Fibroblast of pulmonary artery (primary cell): ENCODE results near the gene GREB1L.

Experiments used
- DNase-seq: peaks from one replicate; pipeline ENCODE4 v3.0.0-alpha.2; 2010; ENCODE audit warnings: low read depth
- H3K4me3 ChIP-seq: replicated peaks from 2 replicates; pipeline ENCODE4 v1.5.1; 2011; ENCODE audit warnings: low read depth, mild to moderate bottlenecking, control low read depth, low read length, moderate library complexity
- CTCF ChIP-seq: IDR thresholded peaks from 2 replicates; pipeline ENCODE4 v1.5.1; 2011; ENCODE audit warnings: mild to moderate bottlenecking, control low read depth, low read length, inconsistent platforms; ENCODE audit errors: missing control alignments

Gene GREB1L

GRCh38 chr18:21509062-21509461 is 267.0 kb downstream of the GREB1L start:
- TF ChIP-seq CTCF: no peak
- no peak overlapping the region for H3K4me3 ChIP-seq
- no peak for DNase-seq

- H3K4me3 ChIP-seq: no peak overlapping the region
- TF ChIP-seq CTCF: no peak
- peak; percentile 19 for DNase-seq
These were observed 271.3 kb downstream of the GREB1L start for GRCh38 chr18:21513292-21513691.

DNA sequence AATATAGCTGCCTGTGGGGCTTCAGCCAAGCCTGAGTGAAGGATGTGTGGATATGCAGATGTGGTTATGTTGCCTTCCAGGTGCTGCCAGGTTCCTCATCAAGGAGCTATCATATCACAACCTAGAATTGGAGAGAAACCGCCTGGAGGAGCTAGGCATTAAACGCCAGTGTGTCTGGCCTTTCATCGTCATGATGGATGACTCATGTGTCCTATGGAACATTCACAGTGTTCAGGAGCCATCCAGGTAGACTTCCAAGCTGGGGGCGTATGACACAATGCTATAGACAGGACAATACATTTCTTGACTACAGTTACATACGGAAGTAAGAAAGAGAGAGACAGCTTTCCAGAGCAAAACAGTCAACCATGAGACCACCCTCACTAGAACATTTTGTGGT is 271.7 kb downstream of the GREB1L start:
- no peak for DNase-seq
- TF ChIP-seq CTCF: no peak
- H3K4me3 ChIP-seq: no peak overlapping the region

DNA sequence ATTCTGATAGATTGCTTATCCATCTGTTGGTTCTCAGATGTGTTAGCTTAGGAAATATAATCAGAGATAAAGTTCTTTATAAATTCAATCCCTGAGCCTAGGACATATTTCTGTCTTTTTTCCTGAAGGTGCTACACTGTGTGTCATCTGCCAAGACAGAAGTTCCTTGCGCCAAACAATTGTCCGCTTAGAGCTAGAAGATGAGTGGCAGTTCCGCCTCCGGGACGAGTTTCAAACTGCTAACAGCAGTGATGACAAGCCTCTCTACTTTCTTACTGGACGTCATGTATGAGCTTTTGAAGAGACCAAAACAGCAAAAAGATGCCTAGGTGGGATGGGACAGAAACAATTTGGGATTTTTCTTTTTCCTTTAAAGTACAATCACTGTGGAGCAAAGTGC is 280.5 kb downstream of the GREB1L start:
- no peak overlapping the region for H3K4me3 ChIP-seq
- TF ChIP-seq CTCF: no peak
- DNase-seq: no peak

DNA sequence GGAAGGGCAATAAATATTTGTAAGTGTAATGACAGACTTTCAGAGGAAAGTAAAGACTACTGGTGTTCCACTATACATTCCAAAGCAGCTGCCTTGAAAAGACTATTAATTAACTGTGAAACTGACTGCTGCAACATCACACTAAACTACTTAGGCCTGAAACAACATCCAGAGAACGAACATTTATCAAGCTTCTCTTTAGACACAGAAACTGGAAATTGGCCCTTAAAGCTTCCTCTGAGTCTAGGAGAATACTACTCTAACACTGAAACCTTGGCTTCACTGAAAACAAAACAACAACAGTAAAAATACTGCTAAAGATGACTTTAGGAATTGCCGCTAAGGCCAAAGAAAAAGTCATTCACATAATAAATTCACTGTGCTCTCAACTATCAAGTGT is 283.9 kb downstream of the GREB1L start:
- no peak for DNase-seq
- TF ChIP-seq CTCF: no peak
- H3K4me3 ChIP-seq: no peak overlapping the region

- DNase-seq: no peak
- no peak overlapping the region for H3K4me3 ChIP-seq
- no peak for TF ChIP-seq CTCF
These were observed 284.4 kb downstream of the GREB1L start for GRCh38 chr18:21526463-21526862.

DNA sequence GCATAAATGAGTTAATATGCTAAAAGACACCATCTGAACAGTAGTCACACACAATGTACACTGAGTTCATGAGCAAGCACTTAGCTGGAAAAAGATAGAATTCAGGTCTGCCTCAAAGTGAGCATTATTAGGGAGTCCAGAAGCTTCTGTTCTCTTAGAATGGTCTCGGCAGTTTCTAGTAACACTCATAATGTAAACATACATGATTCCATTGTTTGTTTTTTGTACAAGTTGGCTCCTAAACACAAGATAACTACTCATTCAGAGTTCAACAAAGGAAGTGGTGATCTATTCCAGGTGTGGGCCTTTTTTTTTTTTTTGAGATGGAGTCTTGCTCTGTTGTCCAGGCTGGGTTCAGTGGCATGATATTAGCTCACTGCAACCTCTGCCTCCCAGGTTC is 292.3 kb downstream of the GREB1L start:
- no peak for DNase-seq
- no peak for TF ChIP-seq CTCF
- no peak overlapping the region for H3K4me3 ChIP-seq
